ENCODE measurements around the gene AHSA1. TPM values are rescaled to one million over a fixed set of nuclear protein-coding genes. Genes with fewer than 3 reads are reported as not detected.
A peak's percentile ranks its signal among the peaks of the same experiment; 100 is the strongest.
"Not testable (repeated sequence)": the region's sequence is repeated elsewhere in the genome, so short reads cannot be mapped to it uniquely, and the experiment has no call there.

AHSA1 gene
- total RNA-seq (2014; rRNA removed; shearing (Covaris generic)): 178 and 229 TPM in 2 replicates

- peak; percentile 96 for DNase-seq (ENCODE audit: low spot score)
Measured at GRCh38 chr14:77457522-77458248, at the start of gene AHSA1, which contains the start of gene VIPAS39. TSS of gene AHSA1 (plus strand) at chr14:77458093. CDS start at chr14:77458190, 97 bp downstream. TSS of gene VIPAS39 (minus strand) at chr14:77457601. CDS start at chr14:77454102, 3,499 bp downstream.

GRCh38 chr14:77409131-77409533 is 48.8 kb upstream of the AHSA1 start:
- no peak for DNase-seq (ENCODE audit: low spot score)

GRCh38 chr14:77415403-77416030 is 42.4 kb upstream of the AHSA1 start:
- not testable (repeated sequence) for DNase-seq (ENCODE audit: low spot score)

- not testable (repeated sequence) for DNase-seq (ENCODE audit: low spot score)
Measured at GRCh38 chr14:77416098-77416497, 41.8 kb upstream of the AHSA1 start.

GRCh38 chr14:77416836-77417235 is 41.1 kb upstream of the AHSA1 start:
- DNase-seq (ENCODE audit: low spot score): no peak

GRCh38 chr14:77421201-77421600 is 36.7 kb upstream of the AHSA1 start:
- DNase-seq (ENCODE audit: low spot score): no peak

GRCh38 chr14:77423423-77423822 is 34.5 kb upstream of the AHSA1 start, which contains the start of gene NOXRED1:
TSS of gene NOXRED1 (minus strand) at chr14:77423523. CDS start at chr14:77422889, 634 bp downstream.
- DNase-seq (ENCODE audit: low spot score): no peak

GRCh38 chr14:77424862-77425261 is 33.0 kb upstream of the AHSA1 start:
- DNase-seq (ENCODE audit: low spot score): no peak

- no peak for DNase-seq (ENCODE audit: low spot score)
Measured at GRCh38 chr14:77426396-77426795, 31.5 kb upstream of the AHSA1 start.

GRCh38 chr14:77436042-77436441 is 21.9 kb upstream of the AHSA1 start:
- DNase-seq (ENCODE audit: low spot score): peak; percentile 23

- DNase-seq (ENCODE audit: low spot score): no peak
Measured at GRCh38 chr14:77438596-77438995, 19.3 kb upstream of the AHSA1 start.

- DNase-seq (ENCODE audit: low spot score): no peak
Measured at GRCh38 chr14:77439861-77440260, 18.0 kb upstream of the AHSA1 start.

GRCh38 chr14:77442196-77442595 is 15.7 kb upstream of the AHSA1 start:
- DNase-seq (ENCODE audit: low spot score): no peak

GRCh38 chr14:77455966-77456640 is 1.8 kb upstream of the AHSA1 start:
- no peak for DNase-seq (ENCODE audit: low spot score)

GRCh38 chr14:77457115-77457521 is 775 bp upstream of the AHSA1 start:
- peak; percentile 6 for DNase-seq (ENCODE audit: low spot score)

- DNase-seq (ENCODE audit: low spot score): peak; percentile 16
Measured at GRCh38 chr14:77458249-77458950, 507 bp downstream of the AHSA1 start.

GRCh38 chr14:77459072-77459723 is 1.3 kb downstream of the AHSA1 start:
- peak; percentile 39 for DNase-seq (ENCODE audit: low spot score)

- no peak for DNase-seq (ENCODE audit: low spot score)
Measured at GRCh38 chr14:77467801-77468200, 9.9 kb downstream of the AHSA1 start.

- no peak for DNase-seq (ENCODE audit: low spot score)
Measured at GRCh38 chr14:77469067-77469505, 11.2 kb downstream of the AHSA1 start.

- DNase-seq (ENCODE audit: low spot score): no peak
Measured at GRCh38 chr14:77469539-77469938, 11.6 kb downstream of the AHSA1 start.

- DNase-seq (ENCODE audit: low spot score): no peak
Measured at GRCh38 chr14:77470224-77470870, 12.5 kb downstream of the AHSA1 start.

Measured in A172 (cell line).